Right lobe of liver (tissue), 6 donors: Measurements from ENCODE around the gene TRIM4. TPM values are rescaled to one million over a fixed set of nuclear protein-coding genes. Genes with fewer than 3 reads are reported as not detected.

Experiments used
- ATAC-seq, 4 donors: fragments of 200-7000 bp; cut with Tn5 transposase; one replicate each; pipeline ENCODE4 v1.9.1; 2020; ENCODE audit warnings: mild to moderate bottlenecking in 4 of 4, moderate library complexity in 4 of 4
- DNase-seq, 3 donors: peaks; one replicate each; pipeline ENCODE4 v3.0.0-alpha.2; 2020
- H3K27ac ChIP-seq, 3 donors: fragments of 200-600 bp; one replicate each; pipeline ENCODE4 v1.8.0; 2022
- H3K27me3 ChIP-seq, 2 donors: fragments of 200-600 bp; one replicate each; pipeline ENCODE4 v1.8.0; 2022
- H3K36me3 ChIP-seq, 4 donors: fragments of 200-600 bp; sonication (generic) in 1 of 4; one replicate each; pipeline versions ENCODE4 v1.5.1 to v1.8.0; 2017 to 2022; ENCODE audit warnings: control low read depth in 1 of 4
- H3K4me1 ChIP-seq, 4 donors: fragments of 200-600 bp; sonication (generic) in 1 of 4; one replicate each; pipeline versions ENCODE4 v1.5.1 to v1.8.0; 2017 to 2022; ENCODE audit warnings: control low read depth in 1 of 4
- H3K4me3 ChIP-seq, 3 donors: fragments of 200-600 bp; one replicate each; pipeline ENCODE4 v1.8.0; 2022
- H3K9me3 ChIP-seq, 4 donors: fragments of 200-600 bp; sonication (generic) in 1 of 4; one replicate each; pipeline versions ENCODE4 v1.5.1 to v1.8.0; 2017 to 2022; ENCODE audit warnings: control low read depth in 1 of 4
- CTCF ChIP-seq, 4 donors: fragments of 200-600 bp in 3 of 4; fragments of 450-650 bp in 1 of 4; IDR thresholded peaks; one replicate each; pipeline versions ENCODE4 v1.5.1 to v1.8.0; 2016 to 2022; ENCODE audit warnings: antibody characterized with exemption in 4 of 4, mild to moderate bottlenecking in 2 of 4
- POLR2A ChIP-seq: fragments of 450-650 bp; IDR thresholded peaks from one replicate; pipeline ENCODE4 v1.6.1; 2017; ENCODE audit warnings: antibody characterized with exemption, mild to moderate bottlenecking
- WGBS: methylation state at CpG from one replicate; pipeline ENCODE4 v1.1.6; 2018; ENCODE audit warnings: low coverage, low lambda C conversion rate; ENCODE audit not compliant: insufficient coverage; ENCODE audit errors: missing lambda C conversion rate; 5-methylcytosine and 5-hydroxymethylcytosine counted together
- intact Hi-C, 2 donors: fragments of 100-400 bp; cut with DNase I; formaldehyde crosslinking; loops; one replicate each; pipeline versions ENCODE4 v1.11.2 to v1.14.1; 2022
- total RNA-seq, 6 experiments: library from RNA; depleted of rRNA in 2 of 6; stranded (reverse); fragments of >200 nt in 2 of 6; fragmentation: NEBNext Ultra II Directional in 3 of 6; extraction: Animal tissue kit (Norgen Biotek cat#: 25700) in 3 of 6; gene quantifications; one replicate each; pipeline versions ENCODE4 v1.1.0 to v1.2.4, GENCODE V29; 2016 to 2023
- donor health status: DM: no; HTN: yes; CAD: no.
- donor health status: DM: no; HTN: no; CAD: no.
- donor health status: DM: no; HTN: no; CAD: no.
- donor health status: DM: no; HTN: yes; CAD: no.
- donor health status: DM: no; HTN: yes; CAD: no.

TRIM4 gene
- total RNA-seq, 6 experiments from 2014 or later, result 13.3 to 22.6 (median 16.3) TPM

DNA sequence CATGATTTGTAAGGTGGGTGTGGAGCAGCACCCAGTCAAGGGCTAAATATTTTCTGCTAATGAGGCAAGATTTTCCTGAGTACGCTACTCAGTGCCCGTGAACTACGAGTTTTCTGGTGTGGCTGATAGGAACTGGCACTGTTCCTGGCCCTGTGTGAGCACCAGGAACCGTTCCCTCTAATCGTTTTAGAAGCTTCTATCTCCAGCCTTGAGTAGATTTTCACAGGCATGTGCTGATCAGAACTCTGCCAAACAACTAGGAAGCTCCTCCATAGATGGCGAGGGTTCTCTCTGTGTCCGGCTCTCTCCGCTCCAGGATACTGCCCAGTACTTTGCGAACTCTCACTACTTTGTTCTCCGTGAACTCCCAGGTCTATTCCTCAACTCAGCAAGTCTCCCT lies 17.7 kb downstream of the TRIM4 start:
- Histone ChIP-seq H3K27me3 (no peaks in the 10 kb centered on the region), H3K36me3 (peaks cover 5 to 66% (median 27%) of the 10 kb centered on the region in 4 donors), H3K27ac (no peak overlapping the region), H3K9me3 (no peaks in the 10 kb centered on the region), H3K4me1 (no peaks in the 10 kb centered on the region), H3K4me3 (no peak overlapping the region)
- WGBS, result 94% methylated on average over 8 of the region's 10 CpGs
- ATAC-seq (no peak), DNase-seq (no peak)
- no peak for TF ChIP-seq POLR2A
- intact Hi-C loops, result no loop called here

DNA sequence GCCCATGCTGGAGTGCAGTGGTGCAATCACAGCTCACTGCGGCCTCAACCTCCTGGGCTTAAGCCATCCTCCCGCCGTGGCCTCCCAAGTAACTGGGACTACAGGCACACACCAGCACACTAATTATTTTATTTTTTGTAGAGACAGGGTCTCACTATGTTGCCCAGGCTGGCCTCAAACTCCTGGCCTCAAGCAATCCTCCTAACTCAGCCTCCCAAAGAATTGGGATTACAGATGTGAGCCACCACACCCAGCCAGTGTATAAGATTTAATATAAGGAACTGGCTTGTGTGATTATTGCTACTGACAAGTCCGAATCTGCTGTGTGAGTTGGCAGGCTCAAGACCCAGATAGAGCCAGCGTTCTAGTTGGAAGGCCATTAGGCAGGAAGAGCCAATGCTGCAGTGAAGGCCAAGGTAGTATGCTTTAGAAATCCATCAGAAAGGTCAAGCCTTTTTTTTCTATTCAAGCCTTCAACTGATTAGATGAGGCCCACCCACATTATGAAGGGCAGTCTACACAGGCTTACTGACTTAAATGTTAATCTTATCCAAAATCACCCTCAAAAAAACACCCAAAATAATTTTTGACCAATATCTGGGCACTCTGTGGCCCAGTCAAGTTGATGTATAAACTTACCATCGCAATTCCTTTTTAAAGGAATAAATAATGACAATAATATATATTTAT lies 19.4 kb downstream of the TRIM4 start:
- Histone ChIP-seq H3K4me3 (no peak overlapping the region), H3K27ac (no peak overlapping the region), H3K36me3 (peaks cover 5 to 50% (median 22%) of the 10 kb centered on the region in 4 donors), H3K27me3 (no peaks in the 10 kb centered on the region), H3K9me3 (no peaks in the 10 kb centered on the region), H3K4me1 (no peaks in the 10 kb centered on the region)
- intact Hi-C loops, result no loop called here
- TF ChIP-seq POLR2A (no peak), CTCF (IDR thresholded peaks at IDR 0.05) (no peak)
- 89% methylated on average over 3 of the region's 6 CpGs for WGBS
- ATAC-seq (no peak), DNase-seq (no peak)

DNA sequence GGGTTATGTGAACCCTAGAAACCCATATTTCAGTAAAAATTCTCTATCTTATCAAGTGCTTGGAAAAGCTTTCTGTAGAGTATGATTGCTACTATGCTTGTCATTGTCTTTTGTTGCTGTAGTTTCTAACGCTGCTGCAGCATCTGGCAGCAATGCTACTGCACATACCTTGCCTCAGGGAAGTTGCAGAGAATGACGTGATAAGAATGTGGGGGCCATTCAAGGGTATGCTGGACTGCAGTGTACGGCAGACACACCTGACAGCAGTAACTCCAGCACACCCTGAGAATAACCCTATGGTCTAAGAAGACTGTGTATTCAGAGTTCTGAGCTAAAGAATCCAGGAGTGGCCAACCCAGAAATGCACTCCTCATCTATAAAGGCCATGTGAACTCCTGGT lies 20.5 kb downstream of the TRIM4 start:
- H3K9me3 ChIP-seq, result no peaks in the 10 kb centered on the region
- DNase-seq, result no peak
- peaks cover 5 to 41% (median 20%) of the 10 kb centered on the region in 4 donors for H3K36me3 ChIP-seq
- no peaks in the 10 kb centered on the region for H3K27me3 ChIP-seq
- H3K4me1 ChIP-seq, result no peaks in the 10 kb centered on the region
- H3K27ac ChIP-seq, result no peak overlapping the region
- intact Hi-C loops, result no loop called here
- no peak overlapping the region for H3K4me3 ChIP-seq
- no peak for TF ChIP-seq CTCF (IDR thresholded peaks at IDR 0.05)
- TF ChIP-seq POLR2A, result no peak
- ATAC-seq, result no peak
- WGBS, result 80% methylated on average over 2 of the region's 3 CpGs

DNA sequence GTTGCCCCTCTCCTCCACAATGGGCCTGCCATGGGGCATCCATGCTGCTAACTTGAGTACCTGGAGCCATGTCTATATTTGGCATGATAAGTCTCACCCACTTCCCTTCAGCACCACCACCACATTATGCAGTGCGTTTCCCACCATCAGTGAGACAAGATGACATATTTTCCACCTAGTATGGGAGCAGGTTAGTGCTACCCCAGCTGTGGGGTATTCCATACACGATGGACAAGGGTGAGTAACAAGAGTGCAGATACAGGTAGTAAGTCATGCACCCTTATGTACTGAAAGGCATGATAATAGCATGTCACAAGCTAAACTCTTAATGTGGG lies 21.3 kb downstream of the TRIM4 start:
- no peak for DNase-seq
- intact Hi-C loops, result no loop called here
- H3K4me3 ChIP-seq, result no peak overlapping the region
- no peak overlapping the region for H3K27ac ChIP-seq
- no peaks in the 10 kb centered on the region for H3K4me1 ChIP-seq
- no CpG with 5 or more reads among the region's 2 CpGs for WGBS
- no peaks in the 10 kb centered on the region for H3K9me3 ChIP-seq
- no peaks in the 10 kb centered on the region for H3K27me3 ChIP-seq
- TF ChIP-seq POLR2A (no peak), CTCF (IDR thresholded peaks at IDR 0.05) (no peak)
- ATAC-seq, result no peak
- H3K36me3 ChIP-seq, result peaks cover 5 to 33% (median 14%) of the 10 kb centered on the region in 4 donors

DNA sequence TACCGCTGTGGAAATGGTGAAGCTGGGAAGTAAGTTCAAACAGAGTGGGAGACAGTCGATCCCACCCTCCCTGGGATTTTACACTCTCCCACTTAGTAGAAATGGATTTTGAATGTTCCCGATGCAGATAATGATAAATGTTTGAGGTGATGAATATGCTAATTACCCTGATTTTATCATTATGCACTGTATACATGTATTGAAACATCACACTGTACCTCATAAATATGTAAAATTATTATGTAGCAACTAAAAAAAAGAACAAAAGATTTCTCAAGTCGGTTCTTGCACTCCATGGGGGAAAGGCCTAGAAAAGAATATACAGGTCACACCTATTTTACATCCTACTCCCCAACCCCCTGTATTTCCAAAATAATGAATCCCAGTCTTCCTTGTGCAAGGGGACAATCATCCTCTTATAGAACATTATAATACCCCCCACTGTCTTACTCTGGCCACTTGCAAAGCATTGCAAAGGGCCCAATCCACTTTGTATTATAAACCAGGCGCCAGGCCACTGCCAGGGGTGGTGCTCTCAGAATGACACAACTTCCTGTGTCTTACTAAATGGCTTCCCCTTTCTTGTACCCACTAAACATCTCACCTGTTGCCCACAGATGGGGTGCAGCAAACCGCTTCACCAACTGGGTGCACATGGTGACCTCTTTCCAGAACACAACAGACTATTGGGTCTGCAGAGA lies 21.9 kb downstream of the TRIM4 start:
- ATAC-seq (no peak), DNase-seq (no peak)
- H3K4me3 ChIP-seq, result no peak overlapping the region
- TF ChIP-seq POLR2A (no peak), CTCF (IDR thresholded peaks at IDR 0.05) (no peak)
- H3K27ac ChIP-seq, result no peak overlapping the region
- WGBS, result 84% methylated on average over 5 of the region's 6 CpGs
- intact Hi-C loops, result no loop called here
- peaks cover 3 to 28% (median 11%) of the 10 kb centered on the region in 4 donors for H3K36me3 ChIP-seq
- no peaks in the 10 kb centered on the region for H3K9me3 ChIP-seq
- no peaks in the 10 kb centered on the region for H3K4me1 ChIP-seq
- H3K27me3 ChIP-seq, result no peaks in the 10 kb centered on the region
